Activated CD4-positive, alpha-beta T cell treated with anti-CD3 and anti-CD28 coated beads, Interleukin-2, amount 50 U/mL, for 16 hours (primary cell): ENCODE results near the gene MATN4.
A peak's percentile ranks its signal among the peaks of the same experiment; 100 is the strongest.

ENCODE experiments used
- DNase-seq: peaks from one replicate; pipeline ENCODE4 v3.0.0-alpha.2; 2020

The MATN4 gene

GRCh38 chr20:45313065-45313695 lies 5.1 kb upstream of the MATN4 start:
- no peak for DNase-seq

GRCh38 chr20:45312241-45312640 lies 4.1 kb upstream of the MATN4 start:
- no peak for DNase-seq

- DNase-seq, result peak; percentile 75
These were observed 3.6 kb upstream of the MATN4 start for GRCh38 chr20:45311589-45312211.

GRCh38 chr20:45309075-45309474 lies 976 bp upstream of the MATN4 start:
- no peak for DNase-seq

- no peak for DNase-seq
These were observed 941 bp downstream of the MATN4 start for GRCh38 chr20:45307076-45307640.

GRCh38 chr20:45306431-45306982 lies 1.6 kb downstream of the MATN4 start, which contains the start of gene RBPJL:
TSS of gene RBPJL (plus strand) at chr20:45306840. CDS start at chr20:45306923, 83 bp downstream.
- peak; percentile 39 for DNase-seq

- no peak for DNase-seq
These were observed 2.8 kb downstream of the MATN4 start for GRCh38 chr20:45305262-45305661.

GRCh38 chr20:45304464-45304999 lies 3.6 kb downstream of the MATN4 start:
- no peak for DNase-seq

GRCh38 chr20:45303586-45304463 lies 4.3 kb downstream of the MATN4 start:
- peak; percentile 60 for DNase-seq

- peak; percentile 64 for DNase-seq
These were observed 6.3 kb downstream of the MATN4 start for GRCh38 chr20:45301824-45302271.

- DNase-seq, result peak; percentile 72
These were observed 7.1 kb downstream of the MATN4 start for GRCh38 chr20:45300961-45301360.

- no peak for DNase-seq
These were observed 8.3 kb downstream of the MATN4 start for GRCh38 chr20:45299786-45300185.

- DNase-seq, result no peak
These were observed 10.2 kb downstream of the MATN4 start for GRCh38 chr20:45297786-45298497.

GRCh38 chr20:45294659-45295058 lies 13.4 kb downstream of the MATN4 start:
- no peak for DNase-seq

- DNase-seq, result no peak
These were observed 14.1 kb downstream of the MATN4 start for GRCh38 chr20:45294003-45294368.

- DNase-seq, result peak; percentile 85
These were observed 14.8 kb downstream of the MATN4 start for GRCh38 chr20:45293041-45294002.

GRCh38 chr20:45292343-45292742 lies 15.8 kb downstream of the MATN4 start:
- DNase-seq, result no peak

- DNase-seq, result no peak
These were observed 16.6 kb downstream of the MATN4 start for GRCh38 chr20:45291526-45291925.

- peak; percentile 80 for DNase-seq
These were observed 17.3 kb downstream of the MATN4 start for GRCh38 chr20:45290677-45291355.
